SU-DHL-6 (cell line): ENCODE results near the gene ADRB1.

Source experiments
- CTCF ChIP-seq: fragments of 200-600 bp; sonication (generic); IDR thresholded peaks from one replicate; pipeline ENCODE4 v1.5.1; 2017; ENCODE audit warnings: antibody characterized with exemption, mild to moderate bottlenecking, low read length, moderate library complexity; ENCODE audit not compliant: insufficient read depth, poor library complexity, severe bottlenecking
- EZH2phosphoT487 ChIP-seq: fragments of 200-600 bp; sonication (generic), shearing (Covaris generic); conservative IDR thresholded peaks from 2 replicates; pipeline ENCODE4 v1.6.1; 2018; ENCODE audit warnings: mild to moderate bottlenecking, antibody characterized with exemption, low read length, moderate library complexity, mixed read lengths

GRCh38 chr10:114000457-114001010, 43.1 kb upstream of the ADRB1 start:
- no peak for TF ChIP-seq CTCF
- no peak for TF ChIP-seq EZH2phosphoT487
